Prostate gland (tissue), 2 donors: ENCODE data around the gene MEX3C.

ENCODE experiments used
- CTCF ChIP-seq, 4 experiments: fragments of 200-600 bp in 2 of 4; fragments of 450-650 bp in 2 of 4; sonication (generic) in 2 of 4; IDR thresholded peaks; 1 replicate in 3 of 4; 2 replicates in 1 of 4; pipeline ENCODE4 v1.5.1; 2016 to 2019; ENCODE audit warnings: antibody characterized with exemption in 4 of 4, mild to moderate bottlenecking in 2 of 4, moderate library complexity in 2 of 4
- POLR2A ChIP-seq: fragments of 450-650 bp; IDR thresholded peaks from one replicate; pipeline ENCODE4 v1.6.1; 2016; ENCODE audit warnings: antibody characterized with exemption, mild to moderate bottlenecking

DNA sequence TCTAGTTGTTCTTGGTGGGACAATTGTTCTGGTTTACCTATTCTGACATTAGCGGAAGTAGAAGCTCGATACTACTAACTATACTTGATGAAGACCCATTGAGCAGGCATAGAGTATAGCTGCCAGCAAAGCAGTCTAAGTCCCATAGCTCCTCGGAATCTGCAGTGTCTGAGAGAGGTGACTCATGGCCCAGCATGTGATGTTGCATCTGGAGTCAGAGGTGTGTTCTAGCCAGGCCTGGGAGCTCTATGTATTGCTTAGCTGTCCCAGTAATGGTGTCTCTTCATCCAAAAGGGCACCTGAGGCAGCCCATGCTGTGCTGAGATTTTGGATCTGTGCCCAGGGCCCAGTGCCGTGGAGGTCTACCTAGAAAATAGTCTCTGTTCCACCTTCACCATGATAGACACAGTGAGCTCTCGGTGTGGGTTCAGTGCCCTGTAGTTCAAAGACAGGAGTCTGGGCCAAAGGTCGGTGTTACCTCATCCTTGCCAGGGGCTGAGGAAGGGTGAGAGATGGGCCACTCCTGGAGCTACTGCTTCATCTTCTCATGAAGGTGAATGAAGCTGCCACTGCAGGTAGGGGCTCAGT is 47.3 kb downstream of the MEX3C start:
- no peak for TF ChIP-seq POLR2A
- TF ChIP-seq CTCF (IDR thresholded peaks at IDR 0.05): no peak
